Keratinocyte (primary cell): Measurements from ENCODE around the gene SMIM23. TPM values are rescaled to one million over a fixed set of nuclear protein-coding genes. Genes with fewer than 3 reads are reported as not detected.

Experiments used
- DNase-seq: peaks from one replicate; pipeline ENCODE4 v3.0.0-alpha.2; 2011; ENCODE audit warnings: low read depth, missing footprints, low spot score
- FAIRE-seq: peaks from 2 replicates; lab custom pipeline; 2011; peaks lifted over from hg19 to GRCh38; lab: Jason Lieb, UNC
- H2AFZ ChIP-seq: 2 replicates; pipeline ENCODE4 v1.6.0; 2012; ENCODE audit warnings: low read length, control low read depth, inconsistent platforms; ENCODE audit not compliant: control insufficient read depth
- H3K27ac ChIP-seq: 2 replicates; pipeline ENCODE4 v1.5.1; 2011; ENCODE audit warnings: low read length; ENCODE audit not compliant: control insufficient read depth, insufficient read depth
- H3K27me3 ChIP-seq: 3 replicates; pipeline ENCODE4 v1.6.0; 2011; ENCODE audit warnings: low read length; ENCODE audit not compliant: control insufficient read depth, insufficient read depth; ENCODE audit errors: extremely low read depth
- H3K36me3 ChIP-seq, 2 experiments: 2 replicates in 1 of 2; 3 replicates in 1 of 2; pipeline ENCODE4 v1.5.1; 2011; ENCODE audit warnings: low read length in 2 of 2, mild to moderate bottlenecking in 1 of 2; ENCODE audit not compliant: control insufficient read depth in 2 of 2, insufficient read depth in 2 of 2; ENCODE audit errors: extremely low read depth in 1 of 2
- H3K4me1 ChIP-seq: 3 replicates; pipeline ENCODE4 v1.5.1; 2011; ENCODE audit warnings: low read length; ENCODE audit not compliant: control insufficient read depth, insufficient read depth; ENCODE audit errors: extremely low read depth
- H3K4me2 ChIP-seq: 3 replicates; pipeline ENCODE4 v1.6.0; 2011; ENCODE audit warnings: low read depth, low read length; ENCODE audit not compliant: control insufficient read depth, insufficient read depth; ENCODE audit errors: extremely low read depth
- H3K4me3 ChIP-seq, 3 experiments: fragments of 200-600 bp in 1 of 3; sonication (generic) in 1 of 3; 2 replicates in 2 of 3; 3 replicates in 1 of 3; pipeline ENCODE4 v1.5.1; 2011 to 2016; ENCODE audit warnings: low read length in 3 of 3, mild to moderate bottlenecking in 3 of 3, control low read depth in 2 of 3, inconsistent platforms in 1 of 3, low read depth in 1 of 3, mixed read lengths in 1 of 3, mixed run types in 1 of 3, moderate library complexity in 1 of 3; ENCODE audit not compliant: control insufficient read depth in 2 of 3, insufficient read depth in 2 of 3; ENCODE audit errors: extremely low read depth in 1 of 3
- H3K79me2 ChIP-seq: 2 replicates; pipeline ENCODE4 v1.6.0; 2012; ENCODE audit warnings: low read length; ENCODE audit not compliant: control insufficient read depth, insufficient read depth
- H3K9ac ChIP-seq: 3 replicates; pipeline ENCODE4 v1.6.0; 2011; ENCODE audit warnings: low read length; ENCODE audit not compliant: control insufficient read depth, insufficient read depth; ENCODE audit errors: extremely low read depth
- H3K9me1 ChIP-seq: 3 replicates; pipeline ENCODE4 v1.6.0; 2011; ENCODE audit warnings: low read length; ENCODE audit not compliant: control insufficient read depth, insufficient read depth; ENCODE audit errors: extremely low read depth
- H3K9me3 ChIP-seq: 2 replicates; pipeline ENCODE4 v1.5.1; 2012; ENCODE audit warnings: low read depth, low read length; ENCODE audit not compliant: control insufficient read depth
- H4K20me1 ChIP-seq: 3 replicates; pipeline ENCODE4 v1.6.0; 2011; ENCODE audit warnings: low read length; ENCODE audit not compliant: control insufficient read depth, insufficient read depth; ENCODE audit errors: extremely low read depth
- CTCF ChIP-seq, 3 experiments: IDR thresholded peaks in 1 of 3; conservative IDR thresholded peaks in 1 of 3; optimal IDR thresholded peaks in 1 of 3; 2 replicates in 2 of 3; 3 replicates in 1 of 3; pipeline versions ENCODE3 to v1.5.1; 2011; ENCODE audit warnings: low read length in 3 of 3, mild to moderate bottlenecking in 3 of 3, moderate library complexity in 2 of 3, control low read depth in 1 of 3, inconsistent platforms in 1 of 3; ENCODE audit not compliant: insufficient read depth in 2 of 3; ENCODE audit errors: extremely low read depth in 1 of 3
- EZH2 ChIP-seq: IDR thresholded peaks from one replicate; pipeline ENCODE4 v1.6.1; 2012; ENCODE audit warnings: inconsistent platforms, mild to moderate bottlenecking, low read length, moderate library complexity
- dilution Hi-C: fragments of 300-500 bp; cut with MboI; formaldehyde crosslinking; loops from one replicate; pipeline ENCODE4 v1.7.0; 2020; ENCODE audit warnings: low sequenced_read_pairs; ENCODE audit not compliant: extremely low pct_ligation_motif_present
- polyA plus RNA-seq, 5 experiments: library from polyadenylated mRNA; depleted of rRNA in 3 of 5; stranded (reverse) in 3 of 5; stranded (forward) in 1 of 5; unstranded in 1 of 5; fragments of >200 nt; gene quantifications; 1 replicate in 1 of 5; 2 replicates in 3 of 5; 3 replicates in 1 of 5; pipeline versions ENCODE4 v1.2.1 to v1.2.3, GENCODE V29; 2011 to 2012; ENCODE audit warnings: missing spikeins in 2 of 5, low read depth in 1 of 5, low replicate concordance in 1 of 5

Gene SMIM23
- polyA plus RNA-seq, 1 donor (not counting 4 experiments of a cell fraction or from before 2014, with no cell fraction given) = not detected

- dilution Hi-C loops = no loop called here
- H3K9me3 ChIP-seq = no peaks in the 10 kb centered on the region
- H3K79me2 ChIP-seq = no peaks in the 10 kb centered on the region
- no peak overlapping the region for H3K4me3 ChIP-seq
- no peak for DNase-seq
- H3K36me3 ChIP-seq = no peaks in the 10 kb centered on the region
- no peaks in the 10 kb centered on the region for H3K27me3 ChIP-seq
- H3K4me2 ChIP-seq = peak overlapping the region; percentile 53
- no peak overlapping the region for H3K27ac ChIP-seq
- TF ChIP-seq EZH2 = no peak
- no peak for TF ChIP-seq CTCF (optimal IDR thresholded peaks at IDR 0.05 in 1 of 3, IDR thresholded peaks at IDR 0.05 in 1 of 3, conservative IDR thresholded peaks at IDR 0.05 in 1 of 3; ENCODE audit: extremely low read depth in 1 of 3, insufficient read depth in 2 of 3, low read length in 3 of 3)
- H3K4me1 ChIP-seq = peaks cover 13% of the 10 kb centered on the region
- FAIRE-seq = peak; percentile 63
- H4K20me1 ChIP-seq = no peaks in the 10 kb centered on the region
- H2AFZ ChIP-seq = no peak overlapping the region
- no peak overlapping the region for H3K9ac ChIP-seq
- no peaks in the 10 kb centered on the region for H3K9me1 ChIP-seq
Measured at GRCh38 chr5:171747061-171747859, 38.4 kb upstream of the SMIM23 start.

GRCh38 chr5:171748720-171749119 lies 36.9 kb upstream of the SMIM23 start:
- no peak overlapping the region for H3K4me3 ChIP-seq
- TF ChIP-seq CTCF (optimal IDR thresholded peaks at IDR 0.05 in 1 of 3, IDR thresholded peaks at IDR 0.05 in 1 of 3, conservative IDR thresholded peaks at IDR 0.05 in 1 of 3; ENCODE audit: extremely low read depth in 1 of 3, insufficient read depth in 2 of 3, low read length in 3 of 3) (no peak), EZH2 (no peak)
- H3K36me3 ChIP-seq = no peaks in the 10 kb centered on the region
- H2AFZ ChIP-seq = no peak overlapping the region
- H3K4me1 ChIP-seq = peaks cover 13% of the 10 kb centered on the region
- no peaks in the 10 kb centered on the region for H3K79me2 ChIP-seq
- DNase-seq (no peak), FAIRE-seq (no peak)
- dilution Hi-C loops = no loop called here
- no peaks in the 10 kb centered on the region for H3K9me1 ChIP-seq
- no peak overlapping the region for H3K9ac ChIP-seq
- H4K20me1 ChIP-seq = no peaks in the 10 kb centered on the region
- H3K9me3 ChIP-seq = no peaks in the 10 kb centered on the region
- H3K4me2 ChIP-seq = no peak overlapping the region
- no peak overlapping the region for H3K27ac ChIP-seq
- no peaks in the 10 kb centered on the region for H3K27me3 ChIP-seq
